ENCODE data around the gene SYTL1.
A peak's percentile ranks its signal among the peaks of the same experiment; 100 is the strongest.

Gene SYTL1

GRCh38 chr1:27341525-27342252, at the start of gene SYTL1:
TSS of gene SYTL1 (plus strand) at chr1:27342022. CDS start at chr1:27345335, 3,313 bp downstream.
- TF ChIP-seq, protein P1, sequence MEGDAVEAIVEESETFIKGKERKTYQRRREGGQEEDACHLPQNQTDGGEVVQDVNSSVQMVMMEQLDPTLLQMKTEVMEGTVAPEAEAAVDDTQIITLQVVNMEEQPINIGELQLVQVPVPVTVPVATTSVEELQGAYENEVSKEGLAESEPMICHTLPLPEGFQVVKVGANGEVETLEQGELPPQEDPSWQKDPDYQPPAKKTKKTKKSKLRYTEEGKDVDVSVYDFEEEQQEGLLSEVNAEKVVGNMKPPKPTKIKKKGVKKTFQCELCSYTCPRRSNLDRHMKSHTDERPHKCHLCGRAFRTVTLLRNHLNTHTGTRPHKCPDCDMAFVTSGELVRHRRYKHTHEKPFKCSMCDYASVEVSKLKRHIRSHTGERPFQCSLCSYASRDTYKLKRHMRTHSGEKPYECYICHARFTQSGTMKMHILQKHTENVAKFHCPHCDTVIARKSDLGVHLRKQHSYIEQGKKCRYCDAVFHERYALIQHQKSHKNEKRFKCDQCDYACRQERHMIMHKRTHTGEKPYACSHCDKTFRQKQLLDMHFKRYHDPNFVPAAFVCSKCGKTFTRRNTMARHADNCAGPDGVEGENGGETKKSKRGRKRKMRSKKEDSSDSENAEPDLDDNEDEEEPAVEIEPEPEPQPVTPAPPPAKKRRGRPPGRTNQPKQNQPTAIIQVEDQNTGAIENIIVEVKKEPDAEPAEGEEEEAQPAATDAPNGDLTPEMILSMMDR (IDR thresholded peaks at IDR 0.05; ENCODE audit: insufficient read depth, low read depth, low read length, missing control alignments) = no peak
- DNase-seq (ENCODE audit: low read depth) = peak; percentile 64
- H3K4me3 ChIP-seq (ENCODE audit: low read depth, low read length) = peak within 1 kb of the TSS; percentile 47

DNA sequence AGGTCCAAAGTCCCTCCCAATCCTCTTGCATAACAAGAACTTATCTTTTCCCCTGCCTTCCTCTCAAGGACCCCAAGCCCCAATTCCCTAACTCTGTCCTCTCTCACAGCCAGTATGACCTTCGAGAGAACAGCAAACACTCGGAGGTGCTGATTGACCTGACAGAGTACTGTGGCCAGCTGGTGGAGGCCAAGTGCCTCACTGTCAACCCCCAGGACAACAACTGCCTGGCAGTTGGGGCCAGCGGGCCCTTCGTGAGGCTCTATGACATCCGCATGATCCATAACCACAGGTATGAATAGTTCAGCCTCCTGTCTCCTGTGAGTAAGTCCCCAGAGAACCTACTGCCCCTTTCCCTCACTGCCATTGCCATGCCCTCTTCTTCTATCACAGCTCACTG, 49.7 kb upstream of the SYTL1 start:
- DNase-seq (ENCODE audit: low read depth) = no peak
- no peak overlapping the region for H3K4me3 ChIP-seq (ENCODE audit: low read depth, low read length)
- TF ChIP-seq, protein P1 (IDR thresholded peaks at IDR 0.05; ENCODE audit: insufficient read depth, low read depth, low read length, missing control alignments) = no peak

GRCh38 chr1:27293915-27294314, 47.9 kb upstream of the SYTL1 start:
- TF ChIP-seq, protein P1 (IDR thresholded peaks at IDR 0.05; ENCODE audit: insufficient read depth, low read depth, low read length, missing control alignments) = no peak
- DNase-seq (ENCODE audit: low read depth) = no peak
- no peak overlapping the region for H3K4me3 ChIP-seq (ENCODE audit: low read depth, low read length)

DNA sequence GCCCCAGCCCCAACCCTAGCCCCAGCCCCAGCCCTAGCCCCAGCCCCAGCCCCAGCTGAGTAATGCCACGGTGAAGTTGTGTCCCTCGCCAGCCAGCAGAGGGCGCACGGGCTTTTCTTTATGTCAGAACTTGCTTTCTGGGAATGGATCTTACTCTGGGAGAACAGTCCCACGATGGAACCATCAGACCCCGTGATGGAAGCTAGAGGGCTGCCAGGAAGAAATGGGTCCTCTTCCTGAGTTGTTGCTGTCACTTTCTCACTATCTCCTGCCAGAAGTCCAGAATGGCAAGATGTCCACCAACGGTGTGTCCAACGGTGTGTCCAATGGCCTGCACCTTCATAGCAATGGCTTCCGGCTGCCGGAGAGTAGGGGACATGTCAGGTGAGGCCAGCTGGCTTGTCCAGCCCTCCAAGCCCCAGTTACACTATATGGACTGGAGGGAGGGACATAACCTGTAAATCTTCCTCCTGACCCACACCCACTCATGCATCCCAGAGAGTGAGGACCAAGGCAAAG, 45.0 kb upstream of the SYTL1 start:
- H3K4me3 ChIP-seq (ENCODE audit: low read depth, low read length) = no peak overlapping the region
- peak; percentile 51 for DNase-seq (ENCODE audit: low read depth)
- TF ChIP-seq, protein P1 (IDR thresholded peaks at IDR 0.05; ENCODE audit: insufficient read depth, low read depth, low read length, missing control alignments) = peak; percentile 76

- H3K4me3 ChIP-seq (ENCODE audit: low read depth, low read length) = no peak overlapping the region
- DNase-seq (ENCODE audit: low read depth) = no peak
- TF ChIP-seq, protein P1 (IDR thresholded peaks at IDR 0.05; ENCODE audit: insufficient read depth, low read depth, low read length, missing control alignments) = no peak
Observed at GRCh38 chr1:27297903-27298302, 43.9 kb upstream of the SYTL1 start.

GRCh38 chr1:27298632-27299384, 43.0 kb upstream of the SYTL1 start:
- TF ChIP-seq, protein P1 (IDR thresholded peaks at IDR 0.05; ENCODE audit: insufficient read depth, low read depth, low read length, missing control alignments) = no peak
- DNase-seq (ENCODE audit: low read depth) = no peak

More at GRCh38 chr1:27298632-27299384, 43.0 kb upstream of the SYTL1 start:
- H3K4me3 ChIP-seq (ENCODE audit: low read depth, low read length) = no peak overlapping the region
